ENCODE measurements around the gene TNFRSF6B. TPM values are rescaled to one million over a fixed set of nuclear protein-coding genes. Genes with fewer than 3 reads are reported as not detected.
A peak's percentile ranks its signal among the peaks of the same experiment; 100 is the strongest.

TNFRSF6B gene
- total RNA-seq, 1 donor from 2014 or later = 0.99 TPM

- H3K27ac Mint-ChIP-seq (ENCODE audit: unreplicated experiment) = no peak overlapping the region
Measured at GRCh38 chr20:63701329-63702035, 5.0 kb downstream of the TNFRSF6B start.

DNA sequence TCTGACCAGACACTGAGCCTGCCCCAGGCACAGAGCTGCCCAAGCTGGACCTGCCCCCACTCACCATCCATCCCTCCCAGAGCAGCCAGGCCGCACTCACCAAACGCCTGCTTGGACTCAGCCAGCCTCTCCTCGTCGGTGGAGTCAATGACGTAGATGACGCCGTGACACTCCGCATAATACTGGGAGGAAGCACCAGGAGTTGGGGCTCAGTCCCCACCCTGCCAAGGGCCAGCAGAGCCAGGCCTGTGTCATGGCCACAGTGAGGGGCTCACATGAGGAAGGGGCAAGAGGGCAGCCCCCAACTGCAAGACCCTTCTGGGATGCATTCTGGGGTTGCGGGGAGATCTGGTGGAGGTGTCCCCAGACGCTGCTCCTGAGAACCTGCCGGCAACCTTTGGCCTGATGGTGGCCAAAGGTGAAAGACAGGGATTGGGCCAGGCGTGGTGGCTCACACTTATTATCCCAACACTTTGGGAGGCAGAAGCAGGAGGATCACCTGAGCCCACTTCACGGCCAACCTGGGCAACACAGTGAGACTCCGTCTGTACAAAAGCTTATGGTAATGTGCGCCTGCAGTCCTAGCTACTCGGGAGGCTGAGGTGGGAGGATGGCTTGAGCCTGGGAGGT, 5.7 kb downstream of the TNFRSF6B start:
- TF ChIP-seq, protein P1, sequence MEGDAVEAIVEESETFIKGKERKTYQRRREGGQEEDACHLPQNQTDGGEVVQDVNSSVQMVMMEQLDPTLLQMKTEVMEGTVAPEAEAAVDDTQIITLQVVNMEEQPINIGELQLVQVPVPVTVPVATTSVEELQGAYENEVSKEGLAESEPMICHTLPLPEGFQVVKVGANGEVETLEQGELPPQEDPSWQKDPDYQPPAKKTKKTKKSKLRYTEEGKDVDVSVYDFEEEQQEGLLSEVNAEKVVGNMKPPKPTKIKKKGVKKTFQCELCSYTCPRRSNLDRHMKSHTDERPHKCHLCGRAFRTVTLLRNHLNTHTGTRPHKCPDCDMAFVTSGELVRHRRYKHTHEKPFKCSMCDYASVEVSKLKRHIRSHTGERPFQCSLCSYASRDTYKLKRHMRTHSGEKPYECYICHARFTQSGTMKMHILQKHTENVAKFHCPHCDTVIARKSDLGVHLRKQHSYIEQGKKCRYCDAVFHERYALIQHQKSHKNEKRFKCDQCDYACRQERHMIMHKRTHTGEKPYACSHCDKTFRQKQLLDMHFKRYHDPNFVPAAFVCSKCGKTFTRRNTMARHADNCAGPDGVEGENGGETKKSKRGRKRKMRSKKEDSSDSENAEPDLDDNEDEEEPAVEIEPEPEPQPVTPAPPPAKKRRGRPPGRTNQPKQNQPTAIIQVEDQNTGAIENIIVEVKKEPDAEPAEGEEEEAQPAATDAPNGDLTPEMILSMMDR (IDR thresholded peaks at IDR 0.05) = no peak
- H3K27ac Mint-ChIP-seq (ENCODE audit: unreplicated experiment) = no peak overlapping the region
- peaks cover 39% of the 10 kb centered on the region for H3K4me1 Mint-ChIP-seq (ENCODE audit: low read depth)
- peaks cover 6% of the 10 kb centered on the region for H3K36me3 Mint-ChIP-seq (ENCODE audit: low read depth)
- H3K27me3 Mint-ChIP-seq (ENCODE audit: low read depth) = no peaks in the 10 kb centered on the region
- no peaks in the 10 kb centered on the region for H3K9me3 Mint-ChIP-seq (ENCODE audit: low read depth)
- peak; percentile 74 for DNase-seq (ENCODE audit: low spot score)
- no peak overlapping the region for H3K4me3 Mint-ChIP-seq (ENCODE audit: unreplicated experiment)

More at GRCh38 chr20:63701329-63702035, 5.0 kb downstream of the TNFRSF6B start:
- peaks cover 5% of the 10 kb centered on the region for H3K36me3 Mint-ChIP-seq (ENCODE audit: low read depth)
- no peak overlapping the region for H3K4me3 Mint-ChIP-seq (ENCODE audit: unreplicated experiment)
- no peaks in the 10 kb centered on the region for H3K27me3 Mint-ChIP-seq (ENCODE audit: low read depth)
- TF ChIP-seq, protein P1 (IDR thresholded peaks at IDR 0.05) = no peak
- H3K9me3 Mint-ChIP-seq (ENCODE audit: low read depth) = no peaks in the 10 kb centered on the region
- H3K4me1 Mint-ChIP-seq (ENCODE audit: low read depth) = peaks cover 34% of the 10 kb centered on the region
- DNase-seq (ENCODE audit: low spot score) = peak; percentile 83

GRCh38 chr20:63702751-63703470, 6.5 kb downstream of the TNFRSF6B start:
- peak; percentile 86 for DNase-seq (ENCODE audit: low spot score)
- peaks cover 34% of the 10 kb centered on the region for H3K4me1 Mint-ChIP-seq (ENCODE audit: low read depth)
- no peak overlapping the region for H3K27ac Mint-ChIP-seq (ENCODE audit: unreplicated experiment)
- H3K9me3 Mint-ChIP-seq (ENCODE audit: low read depth) = no peaks in the 10 kb centered on the region
- H3K4me3 Mint-ChIP-seq (ENCODE audit: unreplicated experiment) = no peak overlapping the region
- no peaks in the 10 kb centered on the region for H3K27me3 Mint-ChIP-seq (ENCODE audit: low read depth)
- TF ChIP-seq, protein P1 (IDR thresholded peaks at IDR 0.05) = no peak
- H3K36me3 Mint-ChIP-seq (ENCODE audit: low read depth) = peaks cover 6% of the 10 kb centered on the region

DNA sequence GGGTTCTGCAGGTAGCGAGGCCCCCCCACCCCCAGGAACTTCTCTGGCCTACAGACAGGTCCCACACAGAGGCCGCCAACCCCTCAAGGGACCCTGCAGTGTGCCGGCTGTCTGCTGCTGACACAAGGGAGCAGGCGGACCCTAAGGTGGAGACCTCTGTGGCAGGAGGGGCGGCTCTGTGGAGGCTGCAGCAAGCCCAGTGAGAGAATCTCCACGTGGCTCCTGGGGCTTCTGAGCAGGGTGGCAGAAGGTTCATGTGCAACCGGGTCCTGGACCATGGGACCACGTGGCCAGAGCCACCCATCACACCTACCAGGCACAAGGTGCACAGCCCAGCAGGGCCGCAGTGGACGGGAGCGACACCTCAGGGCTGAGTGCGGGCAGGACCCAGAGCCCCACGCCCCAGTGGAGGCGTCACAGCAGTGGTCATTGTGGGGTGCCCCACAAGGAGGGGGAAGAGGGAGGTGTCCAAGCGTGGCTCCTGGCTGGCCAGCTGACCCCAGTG, 7.1 kb downstream of the TNFRSF6B start:
- no peak overlapping the region for H3K4me3 Mint-ChIP-seq (ENCODE audit: unreplicated experiment)
- peaks cover 6% of the 10 kb centered on the region for H3K36me3 Mint-ChIP-seq (ENCODE audit: low read depth)
- peaks cover 32% of the 10 kb centered on the region for H3K4me1 Mint-ChIP-seq (ENCODE audit: low read depth)
- no peaks in the 10 kb centered on the region for H3K9me3 Mint-ChIP-seq (ENCODE audit: low read depth)
- TF ChIP-seq, protein P1 (IDR thresholded peaks at IDR 0.05) = no peak
- peak; percentile 93 for DNase-seq (ENCODE audit: low spot score)
- H3K27me3 Mint-ChIP-seq (ENCODE audit: low read depth) = no peaks in the 10 kb centered on the region
- H3K27ac Mint-ChIP-seq (ENCODE audit: unreplicated experiment) = no peak overlapping the region

Data from chondrocyte (in vitro differentiated cells).